WTC11 (cell line): ENCODE measurements around the gene CSE1L. TPM values are rescaled to one million over a fixed set of nuclear protein-coding genes. Genes with fewer than 3 reads are reported as not detected.

Experiments
- ATAC-seq: fragments of 200-7000 bp; cut with Tn5 transposase; 2 replicates; pipeline ENCODE4 v1.10.0; 2021; ENCODE audit warnings: mild to moderate bottlenecking, moderate library complexity
- CTCF ChIA-PET: fragments of 300-600 bp; sonication (Branson Sonifier 250); formaldehyde crosslinking; loops from one replicate; lab custom pipeline; 2021; ENCODE audit warnings: antibody characterized with exemption; lab: Charles Lee
- POLR2A ChIA-PET: fragments of 350-600 bp; sonication (Branson Sonifier 250); formaldehyde crosslinking; loops from one replicate; lab custom pipeline; 2021; ENCODE audit warnings: antibody characterized with exemption; lab: Charles Lee
- DNase-seq: peaks from one replicate; pipeline ENCODE4 v3.0.0; 2021; ENCODE audit warnings: low spot score
- H3K27ac Mint-ChIP-seq: 2 replicates; pipeline ENCODE4 v1.8.0; 2021; ENCODE audit warnings: mixed read lengths
- H3K27me3 Mint-ChIP-seq: 2 replicates; pipeline ENCODE4 v1.8.0; 2021; ENCODE audit warnings: low read depth, mild to moderate bottlenecking, moderate library complexity, mixed read lengths
- H3K36me3 Mint-ChIP-seq: 2 replicates; pipeline ENCODE4 v1.8.0; 2021; ENCODE audit warnings: mixed read lengths
- H3K4me1 Mint-ChIP-seq: 2 replicates; pipeline ENCODE4 v1.8.0; 2022; ENCODE audit warnings: mixed read lengths
- H3K4me3 Mint-ChIP-seq: 2 replicates; pipeline ENCODE4 v1.8.0; 2021; ENCODE audit warnings: mild to moderate bottlenecking, moderate library complexity, mixed read lengths
- H3K9me3 Mint-ChIP-seq: 2 replicates; pipeline ENCODE4 v1.8.0; 2021; ENCODE audit warnings: mixed read lengths
- AR ChIP-seq: fragments of 250-450 bp; sonication (Bioruptor Pico); IDR thresholded peaks from 2 replicates; pipeline ENCODE4 v1.9.0; 2021; ENCODE audit warnings: mild to moderate bottlenecking
- ATF1 ChIP-seq: sonication (generic); formaldehyde crosslinking; IDR thresholded peaks from 2 replicates; pipeline ENCODE4 v1.8.1; 2023; ENCODE audit warnings: mild to moderate bottlenecking, moderate library complexity, missing genetic modification reagents
- CBFB ChIP-seq: sonication (generic); formaldehyde crosslinking; IDR thresholded peaks from 2 replicates; pipeline ENCODE4 v1.8.1; 2022; ENCODE audit warnings: mild to moderate bottlenecking, low read depth, missing genetic modification reagents
- CDX4 ChIP-seq: fragments of 250-450 bp; sonication (Bioruptor Pico); IDR thresholded peaks from 2 replicates; pipeline ENCODE4 v1.9.0; 2021; ENCODE audit warnings: moderate library complexity, mild to moderate bottlenecking, inconsistent platforms, borderline replicate concordance
- EMX1 ChIP-seq: fragments of 250-450 bp; sonication (Bioruptor Pico); IDR thresholded peaks from 2 replicates; pipeline ENCODE4 v1.8.0; 2021; ENCODE audit warnings: mild to moderate bottlenecking
- ERG ChIP-seq: fragments of 250-450 bp; sonication (Bioruptor Pico); IDR thresholded peaks from 2 replicates; pipeline ENCODE4 v1.8.0; 2021; ENCODE audit warnings: mild to moderate bottlenecking
- ETV6 ChIP-seq: sonication (generic); formaldehyde crosslinking; IDR thresholded peaks from 2 replicates; pipeline ENCODE4 v1.8.1; 2022; ENCODE audit warnings: mild to moderate bottlenecking, missing genetic modification reagents
- FOXJ3 ChIP-seq: sonication (generic); formaldehyde crosslinking; IDR thresholded peaks from 2 replicates; pipeline ENCODE4 v1.9.0; 2021; ENCODE audit warnings: missing genetic modification reagents, mild to moderate bottlenecking, borderline replicate concordance
- FOXP4 ChIP-seq: sonication (generic); formaldehyde crosslinking; IDR thresholded peaks from 2 replicates; pipeline ENCODE4 v1.8.0; 2022; ENCODE audit warnings: mild to moderate bottlenecking, missing genetic modification reagents
- HMGA2 ChIP-seq: fragments of 250-450 bp; sonication (Bioruptor Pico); IDR thresholded peaks from 2 replicates; pipeline ENCODE4 v1.4.0; 2021; ENCODE audit warnings: mild to moderate bottlenecking, moderate library complexity
- JAZF1 ChIP-seq: fragments of 250-450 bp; sonication (Bioruptor Pico); IDR thresholded peaks from 2 replicates; pipeline ENCODE4 v1.9.0; 2021; ENCODE audit warnings: moderate library complexity, mild to moderate bottlenecking, inconsistent platforms
- KAT7 ChIP-seq: sonication (generic); formaldehyde crosslinking; IDR thresholded peaks from 2 replicates; pipeline ENCODE4 v1.8.1; 2023; ENCODE audit warnings: missing genetic modification reagents, mild to moderate bottlenecking, borderline replicate concordance
- NFYB ChIP-seq: sonication (generic); formaldehyde crosslinking; conservative IDR thresholded peaks from 2 replicates; pipeline ENCODE4 v1.8.0; 2022; ENCODE audit warnings: low read depth, missing genetic modification reagents
- NR2C2 ChIP-seq: sonication (generic); formaldehyde crosslinking; IDR thresholded peaks from 2 replicates; pipeline ENCODE4 v1.8.0; 2022; ENCODE audit warnings: mild to moderate bottlenecking, missing genetic modification reagents
- OVOL2 ChIP-seq: fragments of 250-450 bp; sonication (Bioruptor Pico); IDR thresholded peaks from 2 replicates; pipeline ENCODE4 v1.9.0; 2021; ENCODE audit warnings: mild to moderate bottlenecking, borderline replicate concordance
- SOX15 ChIP-seq: fragments of 250-450 bp; sonication (Bioruptor Pico); IDR thresholded peaks from 2 replicates; pipeline ENCODE4 v1.9.0; 2021; ENCODE audit warnings: mild to moderate bottlenecking
- TCF7 ChIP-seq: sonication (generic); formaldehyde crosslinking; IDR thresholded peaks from 2 replicates; pipeline ENCODE4 v1.8.0; 2022; ENCODE audit warnings: mild to moderate bottlenecking, low read depth, missing genetic modification reagents, moderate library complexity
- TEAD1 ChIP-seq: sonication (generic); formaldehyde crosslinking; IDR thresholded peaks from 2 replicates; pipeline ENCODE4 v1.8.0; 2022; ENCODE audit warnings: mild to moderate bottlenecking, missing genetic modification reagents
- TEAD4 ChIP-seq: sonication (generic); formaldehyde crosslinking; IDR thresholded peaks from 2 replicates; pipeline ENCODE4 v1.8.0; 2022; ENCODE audit warnings: mild to moderate bottlenecking, missing genetic modification reagents
- ZBTB21 ChIP-seq: sonication (generic); formaldehyde crosslinking; IDR thresholded peaks from 2 replicates; pipeline ENCODE4 v1.8.1; 2023; ENCODE audit warnings: mild to moderate bottlenecking, missing genetic modification reagents, borderline replicate concordance
- ZNF219 ChIP-seq: sonication (generic); formaldehyde crosslinking; IDR thresholded peaks from 2 replicates; pipeline ENCODE4 v1.8.0; 2023; ENCODE audit warnings: missing genetic modification reagents, mild to moderate bottlenecking, borderline replicate concordance
- ZNF416 ChIP-seq: fragments of 250-450 bp; sonication (Bioruptor Pico); IDR thresholded peaks from 2 replicates; pipeline ENCODE4 v1.9.0; 2021; ENCODE audit warnings: mild to moderate bottlenecking, inconsistent platforms
- ZNF423 ChIP-seq: fragments of 250-450 bp; sonication (Bioruptor Pico); IDR thresholded peaks from 2 replicates; pipeline ENCODE4 v2.1.2; 2022; ENCODE audit warnings: mild to moderate bottlenecking, moderate library complexity
- total RNA-seq: library from RNA; stranded (reverse); gene quantifications from 3 replicates; pipeline ENCODE4 v1.2.3, GENCODE V29; 2021

The CSE1L gene
- total RNA-seq, 1 experiment from 2014 or later: 192 TPM

- TF ChIP-seq AR: no peak
- no peak for TF ChIP-seq FOXP4
- no peak for TF ChIP-seq FOXJ3
- no peak for TF ChIP-seq CBFB (CRISPR knock-in tag)
- TF ChIP-seq, all 79 proteins: peak for 0
Observed at GRCh38 chr20:49037962-49038387, 8.1 kb upstream of the CSE1L start (continued).

- ChIA-PET POLR2A (no interaction called here), CTCF (no interaction called here)
- ATAC-seq (no peak), DNase-seq (no peak)
- Mint-ChIP-seq H3K36me3 (no peaks in the 10 kb centered on the region), H3K9me3 (no peaks in the 10 kb centered on the region), H3K27me3 (no peaks in the 10 kb centered on the region), H3K27ac (0 out of 2 replicates have a peak overlapping the region, but pooled peaks have one; percentile 5), H3K4me3 (no peak overlapping the region), H3K4me1 (no peaks in the 10 kb centered on the region)
- no peak for TF ChIP-seq TEAD1
- no peak for TF ChIP-seq TEAD4
- TF ChIP-seq HMGA2 (CRISPR knock-in tag): no peak
- no peak for TF ChIP-seq ATF1 (CRISPR knock-in tag)
- no peak for TF ChIP-seq ZNF219 (CRISPR knock-in tag)
- TF ChIP-seq FOXP4: no peak
- TF ChIP-seq ZNF416 (CRISPR knock-in tag): no peak
- no peak for TF ChIP-seq ZNF423 (CRISPR knock-in tag)
- no peak for TF ChIP-seq KAT7 (CRISPR knock-in tag)
- TF ChIP-seq ETV6: no peak
- TF ChIP-seq AR: no peak
- no peak for TF ChIP-seq OVOL2 (CRISPR knock-in tag)
Observed at GRCh38 chr20:49039854-49040253, 6.3 kb upstream of the CSE1L start.

GRCh38 chr20:49043000-49043399, 3.1 kb upstream of the CSE1L start:
- peak overlapping the region; percentile 64 for H3K27ac Mint-ChIP-seq
- CTCF ChIA-PET: no interaction called here
- H3K27me3 Mint-ChIP-seq: no peaks in the 10 kb centered on the region; the same call in 1 of the 2 replicates
- no peak overlapping the region for H3K4me3 Mint-ChIP-seq
- POLR2A ChIA-PET: no interaction called here
- H3K4me1 Mint-ChIP-seq: peaks cover 11% of the 10 kb centered on the region
- DNase-seq: no peak
- H3K36me3 Mint-ChIP-seq: peaks cover 6% of the 10 kb centered on the region
- no peak for ATAC-seq
- no peaks in the 10 kb centered on the region for H3K9me3 Mint-ChIP-seq
- TF ChIP-seq NFYB (CRISPR knock-in tag) (no peak), EMX1 (CRISPR knock-in tag) (no peak), TCF7 (CRISPR knock-in tag) (no peak), JAZF1 (CRISPR knock-in tag) (no peak), SOX15 (CRISPR knock-in tag) (no peak), NR2C2 (CRISPR knock-in tag) (no peak), ETV6 (no peak), ZBTB21 (CRISPR knock-in tag) (no peak), CDX4 (no peak), ERG (CRISPR knock-in tag) (no peak)
